HepG2 (cell line): ENCODE data around the gene NRN1L. TPM values are rescaled to one million over a fixed set of nuclear protein-coding genes. Genes with fewer than 3 reads are reported as not detected.

Experiments used
- RBFOX2 ChIP-seq: fragments of 200-400 bp; formaldehyde crosslinking; IDR thresholded peaks from 2 replicates; pipeline ENCODE4 v1.6.1; 2017; ENCODE audit warnings: low read depth, mild to moderate bottlenecking, low read length
- SRF ChIP-seq: IDR thresholded peaks from 2 replicates; pipeline ENCODE4 v1.6.1; 2011; ENCODE audit warnings: mild to moderate bottlenecking, low read depth, low read length, moderate library complexity
- ZNF317 ChIP-seq: sonication (generic); formaldehyde crosslinking; IDR thresholded peaks from 2 replicates; pipeline ENCODE4 v1.5.0; 2020; ENCODE audit warnings: mild to moderate bottlenecking, missing genetic modification reagents
- ZNF564 ChIP-seq: sonication (generic); formaldehyde crosslinking; IDR thresholded peaks from 2 replicates; pipeline ENCODE4 v1.8.1; 2023; ENCODE audit warnings: mild to moderate bottlenecking, missing genetic modification reagents
- ZNF616 ChIP-seq: sonication (generic); formaldehyde crosslinking; IDR thresholded peaks from 2 replicates; pipeline ENCODE4 v1.5.0; 2020; ENCODE audit warnings: low read depth, mild to moderate bottlenecking, missing genetic modification reagents
- ZNF773 ChIP-seq: sonication (generic); formaldehyde crosslinking; IDR thresholded peaks from 2 replicates; pipeline ENCODE4 v1.4.0; 2020; ENCODE audit warnings: missing genetic modification reagents, borderline replicate concordance
- ZSCAN20 ChIP-seq: sonication (generic); formaldehyde crosslinking; IDR thresholded peaks from 2 replicates; pipeline ENCODE4 v1.4.0; 2020; ENCODE audit warnings: missing genetic modification reagents, mild to moderate bottlenecking, borderline replicate concordance
- polyA plus RNA-seq, 8 experiments: library from polyadenylated mRNA; depleted of rRNA in 3 of 8; stranded (reverse) in 7 of 8; unstranded in 1 of 8; fragments of >200 nt; fragmentation: Illumina TruSeq in 4 of 8; extraction: Trizol in 4 of 8; gene quantifications; 2 replicates each; pipeline versions ENCODE4 v1.2.1 to v1.2.3, GENCODE V29; 2011 to 2016; ENCODE audit warnings: low read depth in 4 of 8, missing spikeins in 1 of 8, mixed read lengths in 1 of 8; ENCODE audit not compliant: insufficient read depth in 1 of 8
- total RNA-seq, 5 experiments: library from RNA; depleted of rRNA; stranded (reverse); fragments of >200 nt; fragmentation: Illumina TruSeq; extraction: Trizol; gene quantifications; 2 replicates each; pipeline ENCODE4 v1.2.3, GENCODE V29; 2016; ENCODE audit warnings: low read depth in 1 of 5
- TF ChIP-seq, protein P1 (sequence below): sonication (generic); formaldehyde crosslinking; IDR thresholded peaks from 2 replicates; pipeline ENCODE4 v1.4.0; 2020; ENCODE audit warnings: missing genetic modification reagents
- TF ChIP-seq, protein P2 (sequence below): sonication (generic); formaldehyde crosslinking; IDR thresholded peaks from 2 replicates; pipeline ENCODE4 v1.5.0; 2020; ENCODE audit warnings: missing genetic modification reagents, mild to moderate bottlenecking, borderline replicate concordance
- TF ChIP-seq, protein P3 (sequence below): sonication (generic); formaldehyde crosslinking; conservative IDR thresholded peaks from 2 replicates; pipeline ENCODE4 v1.8.1; 2023; ENCODE audit warnings: missing genetic modification reagents
- TF ChIP-seq, protein P4 (sequence below): sonication (generic); formaldehyde crosslinking; IDR thresholded peaks from 2 replicates; pipeline ENCODE4 v1.4.0; 2020; ENCODE audit warnings: missing genetic modification reagents
- TF ChIP-seq, protein P5 (sequence below): sonication (generic); formaldehyde crosslinking; IDR thresholded peaks from 2 replicates; pipeline ENCODE4 v1.4.0; 2020; ENCODE audit warnings: missing genetic modification reagents

The NRN1L gene
- total and polyA plus RNA-seq, 2 of the 13 experiments (the other 11 are each of a cell fraction or from before 2014, with no cell fraction given), result 0.53 to 1.2 TPM

DNA sequence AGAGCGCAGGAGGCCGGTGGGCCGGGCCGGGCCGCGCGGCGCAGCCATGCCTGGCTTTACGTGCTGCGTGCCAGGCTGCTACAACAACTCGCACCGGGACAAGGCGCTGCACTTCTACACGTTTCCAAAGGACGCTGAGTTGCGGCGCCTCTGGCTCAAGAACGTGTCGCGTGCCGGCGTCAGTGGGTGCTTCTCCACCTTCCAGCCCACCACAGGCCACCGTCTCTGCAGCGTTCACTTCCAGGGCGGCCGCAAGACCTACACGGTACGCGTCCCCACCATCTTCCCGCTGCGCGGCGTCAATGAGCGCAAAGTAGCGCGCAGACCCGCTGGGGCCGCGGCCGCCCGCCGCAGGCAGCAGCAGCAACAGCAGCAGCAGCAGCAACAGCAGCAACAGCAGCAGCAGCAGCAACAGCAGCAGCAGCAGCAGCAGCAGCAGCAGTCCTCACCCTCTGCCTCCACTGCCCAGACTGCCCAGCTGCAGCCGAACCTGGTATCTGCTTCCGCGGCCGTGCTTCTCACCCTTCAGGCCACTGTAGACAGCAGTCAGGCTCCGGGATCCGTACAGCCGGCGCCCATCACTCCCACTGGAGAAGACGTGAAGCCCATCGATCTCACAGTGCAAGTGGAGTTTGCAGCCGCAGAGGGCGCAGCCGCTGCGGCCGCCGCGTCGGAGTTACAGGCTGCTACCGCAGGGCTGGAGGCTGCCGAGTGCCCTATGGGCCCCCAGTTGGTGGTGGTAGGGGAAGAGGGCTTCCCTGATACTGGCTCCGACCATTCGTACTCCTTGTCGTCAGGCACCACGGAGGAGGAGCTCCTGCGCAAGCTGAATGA lies 42.0 kb upstream of the NRN1L start (continued):
- TF ChIP-seq, protein P1, sequence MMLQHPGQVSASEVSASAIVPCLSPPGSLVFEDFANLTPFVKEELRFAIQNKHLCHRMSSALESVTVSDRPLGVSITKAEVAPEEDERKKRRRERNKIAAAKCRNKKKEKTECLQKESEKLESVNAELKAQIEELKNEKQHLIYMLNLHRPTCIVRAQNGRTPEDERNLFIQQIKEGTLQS (CRISPR knock-in tag), result 0 out of 2 replicates have a peak, but pooled peaks have one; percentile 18
- TF ChIP-seq ZNF317 (CRISPR knock-in tag), result peak; percentile 79
- peak; percentile 77; the same call in 1 of the 2 replicates for TF ChIP-seq ZNF773 (CRISPR knock-in tag)
- no peak for TF ChIP-seq SRF
- peak; percentile 68; the same call in 1 of the 2 replicates for TF ChIP-seq ZNF564 (CRISPR knock-in tag)
- peak; percentile 66 for TF ChIP-seq RBFOX2
- no peak for TF ChIP-seq ZSCAN20 (CRISPR knock-in tag)
- TF ChIP-seq, protein P2, sequence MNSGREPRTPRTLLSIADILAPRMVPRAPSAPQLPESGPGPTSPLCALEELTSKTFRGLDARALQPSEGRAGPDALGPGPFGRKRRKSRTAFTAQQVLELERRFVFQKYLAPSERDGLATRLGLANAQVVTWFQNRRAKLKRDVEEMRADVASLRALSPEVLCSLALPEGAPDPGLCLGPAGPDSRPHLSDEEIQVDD (CRISPR knock-in tag), result peak; percentile 47; the same call in 1 of the 2 replicates
- TF ChIP-seq ZNF616 (CRISPR knock-in tag), result 0 out of 2 replicates have a peak, but pooled peaks have one; percentile 44
- TF ChIP-seq, protein P3, sequence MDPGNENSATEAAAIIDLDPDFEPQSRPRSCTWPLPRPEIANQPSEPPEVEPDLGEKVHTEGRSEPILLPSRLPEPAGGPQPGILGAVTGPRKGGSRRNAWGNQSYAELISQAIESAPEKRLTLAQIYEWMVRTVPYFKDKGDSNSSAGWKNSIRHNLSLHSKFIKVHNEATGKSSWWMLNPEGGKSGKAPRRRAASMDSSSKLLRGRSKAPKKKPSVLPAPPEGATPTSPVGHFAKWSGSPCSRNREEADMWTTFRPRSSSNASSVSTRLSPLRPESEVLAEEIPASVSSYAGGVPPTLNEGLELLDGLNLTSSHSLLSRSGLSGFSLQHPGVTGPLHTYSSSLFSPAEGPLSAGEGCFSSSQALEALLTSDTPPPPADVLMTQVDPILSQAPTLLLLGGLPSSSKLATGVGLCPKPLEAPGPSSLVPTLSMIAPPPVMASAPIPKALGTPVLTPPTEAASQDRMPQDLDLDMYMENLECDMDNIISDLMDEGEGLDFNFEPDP (CRISPR knock-in tag), result 0 out of 2 replicates have a peak, but pooled peaks have one; percentile 75
- TF ChIP-seq, protein P4, sequence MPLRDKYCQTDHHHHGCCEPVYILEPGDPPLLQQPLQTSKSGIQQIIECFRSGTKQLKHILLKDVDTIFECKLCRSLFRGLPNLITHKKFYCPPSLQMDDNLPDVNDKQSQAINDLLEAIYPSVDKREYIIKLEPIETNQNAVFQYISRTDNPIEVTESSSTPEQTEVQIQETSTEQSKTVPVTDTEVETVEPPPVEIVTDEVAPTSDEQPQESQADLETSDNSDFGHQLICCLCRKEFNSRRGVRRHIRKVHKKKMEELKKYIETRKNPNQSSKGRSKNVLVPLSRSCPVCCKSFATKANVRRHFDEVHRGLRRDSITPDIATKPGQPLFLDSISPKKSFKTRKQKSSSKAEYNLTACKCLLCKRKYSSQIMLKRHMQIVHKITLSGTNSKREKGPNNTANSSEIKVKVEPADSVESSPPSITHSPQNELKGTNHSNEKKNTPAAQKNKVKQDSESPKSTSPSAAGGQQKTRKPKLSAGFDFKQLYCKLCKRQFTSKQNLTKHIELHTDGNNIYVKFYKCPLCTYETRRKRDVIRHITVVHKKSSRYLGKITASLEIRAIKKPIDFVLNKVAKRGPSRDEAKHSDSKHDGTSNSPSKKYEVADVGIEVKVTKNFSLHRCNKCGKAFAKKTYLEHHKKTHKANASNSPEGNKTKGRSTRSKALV (CRISPR knock-in tag), result peak; percentile 67; the same call in 1 of the 2 replicates
- TF ChIP-seq, protein P5, sequence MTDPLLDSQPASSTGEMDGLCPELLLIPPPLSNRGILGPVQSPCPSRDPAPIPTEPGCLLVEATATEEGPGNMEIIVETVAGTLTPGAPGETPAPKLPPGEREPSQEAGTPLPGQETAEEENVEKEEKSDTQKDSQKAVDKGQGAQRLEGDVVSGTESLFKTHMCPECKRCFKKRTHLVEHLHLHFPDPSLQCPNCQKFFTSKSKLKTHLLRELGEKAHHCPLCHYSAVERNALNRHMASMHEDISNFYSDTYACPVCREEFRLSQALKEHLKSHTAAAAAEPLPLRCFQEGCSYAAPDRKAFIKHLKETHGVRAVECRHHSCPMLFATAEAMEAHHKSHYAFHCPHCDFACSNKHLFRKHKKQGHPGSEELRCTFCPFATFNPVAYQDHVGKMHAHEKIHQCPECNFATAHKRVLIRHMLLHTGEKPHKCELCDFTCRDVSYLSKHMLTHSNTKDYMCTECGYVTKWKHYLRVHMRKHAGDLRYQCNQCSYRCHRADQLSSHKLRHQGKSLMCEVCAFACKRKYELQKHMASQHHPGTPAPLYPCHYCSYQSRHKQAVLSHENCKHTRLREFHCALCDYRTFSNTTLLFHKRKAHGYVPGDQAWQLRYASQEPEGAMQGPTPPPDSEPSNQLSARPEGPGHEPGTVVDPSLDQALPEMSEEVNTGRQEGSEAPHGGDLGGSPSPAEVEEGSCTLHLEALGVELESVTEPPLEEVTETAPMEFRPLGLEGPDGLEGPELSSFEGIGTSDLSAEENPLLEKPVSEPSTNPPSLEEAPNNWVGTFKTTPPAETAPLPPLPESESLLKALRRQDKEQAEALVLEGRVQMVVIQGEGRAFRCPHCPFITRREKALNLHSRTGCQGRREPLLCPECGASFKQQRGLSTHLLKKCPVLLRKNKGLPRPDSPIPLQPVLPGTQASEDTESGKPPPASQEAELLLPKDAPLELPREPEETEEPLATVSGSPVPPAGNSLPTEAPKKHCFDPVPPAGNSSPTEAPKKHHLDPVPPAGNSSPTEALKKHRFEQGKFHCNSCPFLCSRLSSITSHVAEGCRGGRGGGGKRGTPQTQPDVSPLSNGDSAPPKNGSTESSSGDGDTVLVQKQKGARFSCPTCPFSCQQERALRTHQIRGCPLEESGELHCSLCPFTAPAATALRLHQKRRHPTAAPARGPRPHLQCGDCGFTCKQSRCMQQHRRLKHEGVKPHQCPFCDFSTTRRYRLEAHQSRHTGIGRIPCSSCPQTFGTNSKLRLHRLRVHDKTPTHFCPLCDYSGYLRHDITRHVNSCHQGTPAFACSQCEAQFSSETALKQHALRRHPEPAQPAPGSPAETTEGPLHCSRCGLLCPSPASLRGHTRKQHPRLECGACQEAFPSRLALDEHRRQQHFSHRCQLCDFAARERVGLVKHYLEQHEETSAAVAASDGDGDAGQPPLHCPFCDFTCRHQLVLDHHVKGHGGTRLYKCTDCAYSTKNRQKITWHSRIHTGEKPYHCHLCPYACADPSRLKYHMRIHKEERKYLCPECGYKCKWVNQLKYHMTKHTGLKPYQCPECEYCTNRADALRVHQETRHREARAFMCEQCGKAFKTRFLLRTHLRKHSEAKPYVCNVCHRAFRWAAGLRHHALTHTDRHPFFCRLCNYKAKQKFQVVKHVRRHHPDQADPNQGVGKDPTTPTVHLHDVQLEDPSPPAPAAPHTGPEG (CRISPR knock-in tag), result 0 out of 2 replicates have a peak, but pooled peaks have one; percentile 17
